NCI-H1048 (cell line): ENCODE data around the gene CYP1A1.

Experiments used
- DNase-seq: peaks from one replicate; lab custom pipeline; 2025; lab: John Stamatoyannopoulos, UW

The CYP1A1 gene

DNA sequence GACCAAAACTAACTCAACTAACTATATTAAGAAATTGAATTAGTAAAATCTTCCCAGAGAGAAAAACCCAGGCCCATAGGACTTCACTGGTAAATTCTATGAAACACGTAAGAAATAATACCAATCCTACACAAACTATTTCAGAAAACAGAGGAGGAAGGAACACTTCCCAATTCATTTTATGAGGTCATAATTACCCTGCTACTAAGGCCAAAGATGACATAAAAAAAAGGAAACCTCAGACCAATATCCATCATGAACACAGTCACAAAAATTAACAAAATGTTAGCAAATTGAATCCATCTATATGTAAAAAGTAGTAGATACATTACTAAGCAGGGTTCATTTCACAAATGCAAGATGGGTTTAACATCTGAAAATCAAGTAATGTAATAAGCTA, 33.0 kb downstream of the CYP1A1 start:
- DNase-seq, result no peak

DNA sequence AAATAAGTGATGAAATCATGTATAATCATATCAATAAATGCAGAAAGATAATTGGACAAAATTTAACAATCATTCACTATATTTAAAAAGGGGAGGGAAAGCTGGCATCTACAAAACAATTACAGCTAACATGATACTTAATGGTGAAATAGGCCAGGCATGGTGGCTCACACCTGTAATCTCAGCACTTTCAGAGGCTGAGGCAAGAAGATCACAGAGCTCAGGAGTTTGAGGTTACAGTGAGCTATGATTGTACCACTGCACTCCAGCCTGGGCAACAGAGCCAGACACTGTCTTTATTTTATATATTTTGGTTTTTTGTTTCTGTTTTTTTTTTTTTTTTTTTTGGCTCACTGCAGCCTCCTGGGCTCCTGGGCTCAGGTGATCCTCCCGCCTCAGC, 41.6 kb downstream of the CYP1A1 start:
- DNase-seq, result no peak

DNA sequence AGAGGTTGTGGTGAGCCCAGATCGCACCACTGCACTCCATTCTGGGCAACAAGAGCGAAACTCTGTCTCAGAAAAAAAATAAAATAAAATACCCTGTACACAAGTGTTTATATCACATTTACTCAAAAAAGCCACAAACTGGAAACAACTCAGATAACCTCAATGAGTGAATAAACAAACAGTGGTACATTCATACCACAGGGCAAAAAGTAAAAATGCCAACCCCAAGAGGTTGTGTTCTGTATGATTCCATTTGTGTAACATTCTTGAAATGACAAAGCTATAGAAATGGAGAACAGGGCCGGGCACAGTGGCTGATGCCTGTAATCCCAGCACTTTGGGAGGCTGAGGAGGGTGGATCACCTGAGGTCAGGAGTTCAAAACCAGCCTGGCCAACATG, 42.4 kb downstream of the CYP1A1 start:
- no peak for DNase-seq

DNA sequence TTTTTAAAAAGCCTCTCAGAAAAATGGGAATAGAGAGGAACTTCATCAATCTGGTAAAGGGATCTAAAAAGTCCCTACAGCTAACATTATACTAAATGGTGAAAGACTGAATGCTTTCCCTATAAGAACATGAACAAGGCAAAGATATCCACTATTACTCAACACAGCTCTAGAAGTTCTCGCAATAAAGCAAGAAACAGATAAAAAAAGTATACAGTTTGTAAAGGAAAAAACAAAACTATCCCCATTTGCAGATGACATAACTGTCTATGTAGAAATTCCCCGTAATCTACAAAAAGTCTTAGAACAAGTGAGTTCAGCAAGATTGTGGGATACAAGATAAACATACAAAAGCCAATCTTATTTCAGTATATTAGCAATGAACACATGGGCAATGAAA, 44.9 kb downstream of the CYP1A1 start:
- no peak for DNase-seq

DNA sequence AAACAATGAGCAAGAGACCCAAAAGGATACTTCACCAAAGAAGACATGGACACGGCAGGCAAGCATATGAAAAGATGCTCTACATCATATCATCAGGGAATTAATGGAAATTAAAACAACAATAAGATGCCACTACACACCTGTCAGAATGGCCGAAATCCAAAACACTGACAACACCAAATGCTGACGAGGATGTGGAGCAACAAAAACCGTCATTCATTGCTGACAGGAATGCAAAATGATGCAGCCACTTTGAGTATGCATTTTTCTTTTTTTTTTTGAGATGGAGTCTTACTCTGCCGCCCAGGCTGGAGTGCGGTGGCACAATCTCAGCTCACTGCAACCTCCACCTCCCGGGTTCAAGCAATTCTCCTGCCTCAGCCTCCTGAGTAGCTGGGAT, 48.5 kb downstream of the CYP1A1 start:
- no peak for DNase-seq

DNA sequence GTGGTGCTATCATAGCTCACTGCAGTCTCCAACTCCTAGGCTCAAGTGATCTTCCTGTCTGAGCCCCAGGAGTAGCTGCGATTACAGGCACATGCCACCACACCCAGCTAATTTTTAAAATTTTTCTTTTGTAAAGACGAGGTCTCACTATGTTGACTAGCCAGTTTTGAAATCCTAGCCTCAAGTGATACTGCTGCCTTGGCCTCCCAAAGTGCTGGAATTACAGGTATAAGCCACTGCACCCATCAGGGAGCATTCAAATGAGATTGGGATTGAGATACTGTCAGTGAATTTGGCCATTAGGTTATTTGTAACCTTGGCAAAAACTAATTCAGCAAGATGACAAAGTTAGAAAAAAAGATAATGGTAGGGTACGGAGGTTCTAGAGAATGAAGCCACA, 51.2 kb downstream of the CYP1A1 start:
- DNase-seq, result no peak

DNA sequence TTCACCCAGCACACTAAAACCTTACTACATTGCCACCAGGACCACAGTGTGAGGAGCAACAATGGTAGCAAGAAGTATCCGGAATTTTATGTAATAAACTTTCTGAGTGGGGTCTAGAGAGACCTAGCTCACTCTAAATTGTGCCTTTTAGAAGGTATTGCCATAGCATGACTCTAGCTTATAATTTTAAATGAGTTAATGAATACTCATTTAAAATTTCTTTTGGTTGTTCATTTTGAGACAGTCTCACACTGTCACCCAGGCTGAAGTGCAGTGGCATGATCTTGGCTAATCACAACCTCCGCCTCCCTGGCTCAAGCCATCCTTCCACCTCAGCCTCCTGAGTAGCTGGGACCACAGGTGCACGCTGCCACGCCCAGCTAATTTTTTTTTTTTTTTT, 55.7 kb downstream of the CYP1A1 start:
- no peak for DNase-seq
